ENCODE data around the gene TNFAIP3. TPM values are rescaled to one million over a fixed set of nuclear protein-coding genes. Genes with fewer than 3 reads are reported as not detected.

TNFAIP3 gene
- total and polyA plus RNA-seq, 2 of the 4 experiments (the other 2 are of a cell fraction): 5.0 to 14.2 TPM

DNA sequence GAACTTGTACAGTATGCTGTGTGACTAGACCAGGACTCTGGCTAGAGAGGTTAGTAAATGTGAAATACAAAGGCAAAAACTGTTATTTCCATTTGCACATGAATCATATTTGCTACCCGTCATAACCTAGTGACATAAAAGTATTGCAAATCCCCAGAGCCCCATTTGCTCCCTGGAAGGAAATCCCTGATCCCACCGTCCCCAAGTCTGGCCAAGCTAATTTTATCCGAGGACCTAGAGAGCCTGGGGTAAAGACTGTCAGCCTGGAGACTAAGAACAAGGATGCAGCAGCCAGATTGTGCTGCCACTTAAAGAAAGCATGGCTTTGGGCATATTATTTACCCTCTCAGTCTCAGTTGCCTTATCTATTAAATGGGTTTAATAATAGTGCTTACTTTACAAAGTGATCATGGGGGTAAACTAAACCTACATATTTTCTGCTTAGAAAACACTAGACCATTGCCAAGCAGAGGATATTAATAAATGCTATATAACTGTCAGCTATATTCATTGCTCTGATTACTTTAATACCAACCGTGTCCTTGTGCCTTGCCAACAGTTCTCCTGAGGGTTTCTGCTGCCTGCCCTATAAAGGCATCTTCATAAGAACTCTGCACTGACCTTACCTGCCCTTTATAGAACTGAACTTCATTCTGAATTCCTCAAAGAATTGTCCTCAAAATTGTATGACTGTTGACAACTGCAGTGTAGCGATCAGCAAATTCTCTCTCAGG lies 16.9 kb upstream of the TNFAIP3 start:
- Histone ChIP-seq H3K56ac (ENCODE audit: extremely low read depth, insufficient read depth, low read length) (peak overlapping the region; percentile 84), H3K36me3 (ENCODE audit: control insufficient read depth, insufficient read depth, low read length) (no peaks in the 10 kb centered on the region), H3K9me1 (ENCODE audit: insufficient read depth, low read length) (peaks cover 8% of the 10 kb centered on the region), H2BK15ac (ENCODE audit: low read depth, low read length) (peak overlapping the region; percentile 96), H4K8ac (ENCODE audit: low read depth in 2 of 2, low read length in 2 of 2) (peak overlapping the region; percentile 85 to 93), H2AK5ac (ENCODE audit: low read depth, low read length) (peak overlapping the region; percentile 93), H3K79me1 (ENCODE audit: low read depth in 1 of 2, low read length in 2 of 2) (no peaks in the 10 kb centered on the region; a peak in 1 of 4 replicates), H3K18ac (ENCODE audit: low read depth, low read length) (peak overlapping the region; percentile 99), H3K14ac (replicated peaks; ENCODE audit: low read depth, low read length) (peak overlapping the region; percentile 91), H3K9ac (ENCODE audit: low read depth, low read length) (peak overlapping the region; percentile 91), H3K9me3 (ENCODE audit: control insufficient read depth, insufficient read depth, low read length) (no peaks in the 10 kb centered on the region), H4K5ac (ENCODE audit: low read depth, low read length) (peak overlapping the region; percentile 99), H2BK20ac (ENCODE audit: low read depth, low read length) (peak overlapping the region; percentile 99), H2BK5ac (ENCODE audit: low read depth, low read length, poor library complexity, severe bottlenecking) (peak overlapping the region; percentile 89), H2AK9ac (replicated peaks; ENCODE audit: low read depth, low read length, poor library complexity) (no peak overlapping the region), H4K91ac (ENCODE audit: insufficient read depth, low read depth, low read length) (peak overlapping the region; percentile 97), H3K4me1 (ENCODE audit: control insufficient read depth, insufficient read depth, low read length) (peaks cover 30% of the 10 kb centered on the region), H3K27ac (ENCODE audit: insufficient read depth, low read length) (peak overlapping the region; percentile 100), H3K27me3 (ENCODE audit: control insufficient read depth, insufficient read depth, low read length) (no peaks in the 10 kb centered on the region), H2BK120ac (ENCODE audit: low read depth, low read length) (peak overlapping the region; percentile 98), H2AFZ (replicated peaks; ENCODE audit: low read length, poor library complexity) (no peak overlapping the region), H3K4me2 (ENCODE audit: low read depth, low read length) (peak overlapping the region; percentile 83), H3K4me3 (ENCODE audit: insufficient read depth, low read depth, low read length) (no peak overlapping the region), H3K4ac (ENCODE audit: low read depth, low read length) (peak overlapping the region; percentile 95), H3K23ac (ENCODE audit: low read depth, low read length) (peak overlapping the region; percentile 69; the same call in 1 of the 2 replicates), H4K20me1 (ENCODE audit: insufficient read depth, low read length) (no peaks in the 10 kb centered on the region)
- in situ Hi-C loops (cut with MboI; ENCODE audit: low sequenced_read_pairs) (loop anchor here (25.0 kb wide), 1 partner anchor 562 kb away; the partner anchor contains the start of gene HEBP2), intact Hi-C loops (cut with micrococcal nuclease) (loop anchor here (1.0 kb wide), 1 partner anchor 17 kb away; the partner anchor contains the start of gene TNFAIP3), dilution Hi-C loops (cut with HindIII; ENCODE audit: low sequenced_read_pairs, unreplicated experiment) (no loop called here)
- no peak for DNase-seq
- TF ChIP-seq MAZ (IDR thresholded peaks at IDR 0.05; ENCODE audit: borderline replicate concordance, low read depth, low read length): no peak
- TF ChIP-seq RCOR1 (IDR thresholded peaks at IDR 0.05; ENCODE audit: insufficient replicate concordance, low read length): no peak
- TF ChIP-seq, protein P1, sequence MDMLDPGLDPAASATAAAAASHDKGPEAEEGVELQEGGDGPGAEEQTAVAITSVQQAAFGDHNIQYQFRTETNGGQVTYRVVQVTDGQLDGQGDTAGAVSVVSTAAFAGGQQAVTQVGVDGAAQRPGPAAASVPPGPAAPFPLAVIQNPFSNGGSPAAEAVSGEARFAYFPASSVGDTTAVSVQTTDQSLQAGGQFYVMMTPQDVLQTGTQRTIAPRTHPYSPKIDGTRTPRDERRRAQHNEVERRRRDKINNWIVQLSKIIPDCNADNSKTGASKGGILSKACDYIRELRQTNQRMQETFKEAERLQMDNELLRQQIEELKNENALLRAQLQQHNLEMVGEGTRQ (IDR thresholded peaks at IDR 0.05; ENCODE audit: low read depth, low read length): no peak
- TF ChIP-seq SMC3 (IDR thresholded peaks at IDR 0.05; ENCODE audit: low read depth, low read length): no peak
- TF ChIP-seq POLR2A (IDR thresholded peaks at IDR 0.05; ENCODE audit: low read depth, low read length): no peak
- TF ChIP-seq NFE2L2 (IDR thresholded peaks at IDR 0.05; ENCODE audit: low read depth, low read length): no peak
- no peak for TF ChIP-seq FOS (IDR thresholded peaks at IDR 0.05; ENCODE audit: low read depth, low read length)
- no peak for TF ChIP-seq CHD1 (IDR thresholded peaks at IDR 0.05; ENCODE audit: low read depth, low read length)
- TF ChIP-seq BHLHE40 (IDR thresholded peaks at IDR 0.05; ENCODE audit: low read depth, low read length): no peak
- POLR2A ChIA-PET (ENCODE audit: unreplicated experiment): no interaction called here
- CTCF ChIA-PET: interaction anchor here (0.6 to 1.0 kb wide), 2 partner anchors 16 to 447 kb away, joined by 3 to 8 read pairs; no protein-coding TSS in a partner anchor
- BruUV-seq (replicated peaks): no TSS peak
- no peak for ATAC-seq (ENCODE audit: low read depth)
- 100% methylated on average over 2 of the region's 5 CpGs; no CpG with 5 or more reads in 1 of the 2 experiments for WGBS, 2 experiments (ENCODE audit: extremely low coverage in 2 of 2, insufficient read length in 1 of 2)
